ENCODE measurements around the gene CEL.

The CEL gene

GRCh38 chr9:133108794-133109641 is 47.2 kb downstream of the CEL start:
- TF ChIP-seq CTCF (IDR thresholded peaks at IDR 0.05; ENCODE audit: borderline replicate concordance, control extremely low read depth, extremely low read depth, insufficient read depth, missing control alignments): no peak
- DNase-seq (ENCODE audit: low spot score): no peak
- in situ Hi-C loops (cut with MboI; ENCODE audit: low sequenced_read_pairs, unreplicated experiment): no loop called here

- in situ Hi-C loops (cut with MboI; ENCODE audit: low sequenced_read_pairs, unreplicated experiment): no loop called here
- no peak for TF ChIP-seq CTCF (IDR thresholded peaks at IDR 0.05; ENCODE audit: borderline replicate concordance, control extremely low read depth, extremely low read depth, insufficient read depth, missing control alignments)
- DNase-seq (ENCODE audit: low spot score): no peak
These were observed 48.3 kb downstream of the CEL start for GRCh38 chr9:133109931-133110650.

GRCh38 chr9:133111808-133112662 is 50.3 kb downstream of the CEL start:
- no peak for DNase-seq (ENCODE audit: low spot score)
- in situ Hi-C loops (cut with MboI; ENCODE audit: low sequenced_read_pairs, unreplicated experiment): no loop called here
- TF ChIP-seq CTCF (IDR thresholded peaks at IDR 0.05; ENCODE audit: borderline replicate concordance, control extremely low read depth, extremely low read depth, insufficient read depth, missing control alignments): no peak

GRCh38 chr9:133112663-133113026 is 50.9 kb downstream of the CEL start:
- in situ Hi-C loops (cut with MboI; ENCODE audit: low sequenced_read_pairs, unreplicated experiment): no loop called here
- no peak for DNase-seq (ENCODE audit: low spot score)
- no peak for TF ChIP-seq CTCF (IDR thresholded peaks at IDR 0.05; ENCODE audit: borderline replicate concordance, control extremely low read depth, extremely low read depth, insufficient read depth, missing control alignments)

GRCh38 chr9:133113163-133113948 is 51.6 kb downstream of the CEL start:
- in situ Hi-C loops (cut with MboI; ENCODE audit: low sequenced_read_pairs, unreplicated experiment): no loop called here
- no peak for DNase-seq (ENCODE audit: low spot score)
- no peak for TF ChIP-seq CTCF (IDR thresholded peaks at IDR 0.05; ENCODE audit: borderline replicate concordance, control extremely low read depth, extremely low read depth, insufficient read depth, missing control alignments)
